Fibroblast of the aortic adventitia (primary cell): ENCODE measurements around the gene SCAMP3. TPM values are rescaled to one million over a fixed set of nuclear protein-coding genes. Genes with fewer than 3 reads are reported as not detected.
A peak's percentile ranks its signal among the peaks of the same experiment; 100 is the strongest.
"Not testable (repeated sequence)": the region's sequence is repeated elsewhere in the genome, so short reads cannot be mapped to it uniquely, and the experiment has no call there.

Experiments used
- DNase-seq: peaks from one replicate; pipeline ENCODE4 v3.0.0-alpha.2; 2010; ENCODE audit warnings: low read depth
- H3K4me3 ChIP-seq: 2 replicates; pipeline ENCODE4 v1.5.1; 2011; ENCODE audit warnings: low read depth, mild to moderate bottlenecking, control low read depth, low read length, moderate library complexity
- total RNA-seq: library from RNA; depleted of rRNA; stranded (reverse); fragments of >200 nt; gene quantifications from 2 replicates; pipeline ENCODE4 v1.2.3, GENCODE V29; 2012; ENCODE audit warnings: low replicate concordance
- TF ChIP-seq, protein P1 (sequence below): IDR thresholded peaks from 2 replicates; pipeline ENCODE4 v1.5.1; 2011; ENCODE audit warnings: mild to moderate bottlenecking, low read length, control low read depth, inconsistent platforms; ENCODE audit not compliant: insufficient read depth

Gene SCAMP3
- total RNA-seq, 1 donor: 47.6 TPM

DNA sequence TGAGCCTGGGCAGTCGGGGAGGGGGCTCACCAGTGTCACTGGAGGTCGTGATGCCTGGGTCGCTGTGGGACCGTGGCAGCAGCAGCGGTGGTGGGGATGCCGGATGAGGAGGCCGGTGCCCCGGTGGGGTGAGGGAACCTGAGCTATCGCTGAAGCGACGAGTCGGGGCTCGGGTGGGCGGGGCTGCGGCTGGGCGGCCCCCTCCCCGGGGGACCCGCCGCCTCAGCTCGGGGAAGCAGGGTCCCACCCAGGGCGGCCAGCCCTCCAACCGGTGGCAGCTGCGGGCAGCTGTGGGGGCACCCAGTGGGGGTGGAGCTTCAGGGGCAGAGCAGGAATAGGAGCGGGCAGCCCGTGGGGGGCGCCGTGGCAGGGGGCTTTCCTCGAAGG is 11.9 kb downstream of the SCAMP3 start:
- H3K4me3 ChIP-seq: no peak overlapping the region
- no peak for DNase-seq
- TF ChIP-seq, protein P1, sequence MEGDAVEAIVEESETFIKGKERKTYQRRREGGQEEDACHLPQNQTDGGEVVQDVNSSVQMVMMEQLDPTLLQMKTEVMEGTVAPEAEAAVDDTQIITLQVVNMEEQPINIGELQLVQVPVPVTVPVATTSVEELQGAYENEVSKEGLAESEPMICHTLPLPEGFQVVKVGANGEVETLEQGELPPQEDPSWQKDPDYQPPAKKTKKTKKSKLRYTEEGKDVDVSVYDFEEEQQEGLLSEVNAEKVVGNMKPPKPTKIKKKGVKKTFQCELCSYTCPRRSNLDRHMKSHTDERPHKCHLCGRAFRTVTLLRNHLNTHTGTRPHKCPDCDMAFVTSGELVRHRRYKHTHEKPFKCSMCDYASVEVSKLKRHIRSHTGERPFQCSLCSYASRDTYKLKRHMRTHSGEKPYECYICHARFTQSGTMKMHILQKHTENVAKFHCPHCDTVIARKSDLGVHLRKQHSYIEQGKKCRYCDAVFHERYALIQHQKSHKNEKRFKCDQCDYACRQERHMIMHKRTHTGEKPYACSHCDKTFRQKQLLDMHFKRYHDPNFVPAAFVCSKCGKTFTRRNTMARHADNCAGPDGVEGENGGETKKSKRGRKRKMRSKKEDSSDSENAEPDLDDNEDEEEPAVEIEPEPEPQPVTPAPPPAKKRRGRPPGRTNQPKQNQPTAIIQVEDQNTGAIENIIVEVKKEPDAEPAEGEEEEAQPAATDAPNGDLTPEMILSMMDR: no peak

DNA sequence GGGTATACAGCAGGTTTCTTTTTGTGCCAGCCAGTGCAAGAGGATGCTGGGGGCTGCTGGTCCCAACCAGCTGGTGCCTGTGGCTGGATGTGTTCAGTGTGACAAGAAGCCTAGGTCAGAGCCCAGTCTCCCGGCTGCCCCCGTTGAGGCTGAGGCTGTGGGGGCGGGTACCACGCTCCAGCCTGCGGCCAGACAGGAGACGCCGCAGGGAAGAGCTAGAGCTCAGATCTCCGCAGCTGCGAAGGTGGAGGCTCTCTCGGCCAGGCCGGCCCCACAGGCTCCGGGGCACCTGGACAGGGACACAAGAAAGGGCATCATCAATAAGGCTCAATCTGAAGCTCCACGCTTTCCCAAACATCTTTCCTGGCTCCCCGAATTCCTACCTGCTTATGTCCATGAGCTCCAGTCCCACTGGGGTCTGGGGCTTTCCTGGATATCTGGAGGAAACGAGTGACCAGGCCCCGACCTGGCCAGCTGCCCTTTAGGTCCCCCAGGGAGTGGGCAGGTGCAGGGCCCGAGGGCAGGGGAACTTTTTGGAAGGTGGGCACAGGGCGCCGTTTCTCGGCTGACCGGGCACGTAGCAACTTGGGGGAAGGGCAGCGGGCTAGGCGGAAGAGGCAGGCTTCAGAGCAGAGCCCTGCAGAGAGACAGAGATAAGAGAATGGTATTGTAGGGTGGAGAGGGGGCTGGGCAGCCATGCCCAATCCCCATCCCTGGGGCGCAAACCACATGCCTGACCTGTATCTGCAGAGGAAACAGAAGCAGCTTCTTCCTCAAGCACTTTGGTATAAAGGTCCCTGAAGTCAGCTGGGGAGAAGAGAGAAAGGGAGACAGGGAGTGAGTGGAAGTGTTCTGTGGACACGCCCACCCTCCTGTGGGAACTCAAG is 14.2 kb downstream of the SCAMP3 start:
- TF ChIP-seq, protein P1: no peak
- DNase-seq: no peak
- H3K4me3 ChIP-seq: no peak overlapping the region

DNA sequence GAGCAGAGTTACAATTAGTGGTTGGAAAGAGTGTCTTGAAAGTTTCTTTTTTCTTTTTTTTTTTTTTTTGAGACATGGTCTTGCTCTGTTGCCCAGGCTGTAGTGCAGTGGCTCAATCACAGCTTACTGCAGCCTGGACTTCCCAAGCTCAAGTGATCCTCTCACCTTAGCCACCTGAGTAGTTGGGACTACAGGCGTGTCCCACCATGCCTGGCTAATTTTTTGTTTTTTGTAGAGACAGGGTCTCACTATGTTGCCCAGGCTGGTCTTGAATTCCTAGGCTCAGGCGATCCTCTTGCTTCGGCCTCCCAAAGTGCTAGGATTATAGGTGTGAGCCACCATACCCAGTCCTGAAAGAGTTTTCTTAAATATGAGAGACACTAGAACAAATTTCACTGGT is 15.4 kb downstream of the SCAMP3 start:
- not testable (repeated sequence) for H3K4me3 ChIP-seq, DNase-seq

DNA sequence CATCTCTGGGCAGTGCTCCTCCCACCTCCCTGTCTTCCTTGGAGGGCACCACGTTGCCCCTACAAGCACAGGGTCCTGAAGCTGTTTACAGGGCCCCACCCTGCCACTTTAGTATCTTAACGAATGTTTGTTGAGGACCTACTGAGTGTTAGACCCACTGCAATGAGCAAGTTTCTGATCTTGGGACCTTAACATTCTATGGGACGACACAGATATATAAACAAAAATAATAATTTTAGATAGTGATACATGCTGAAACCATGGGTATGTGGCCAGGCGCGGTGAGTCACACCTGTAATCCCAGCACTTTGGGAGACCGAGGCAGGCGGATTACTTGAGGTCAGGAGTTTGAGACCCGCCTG is 17.0 kb downstream of the SCAMP3 start:
- H3K4me3 ChIP-seq: peak overlapping the region; percentile 77
- TF ChIP-seq, protein P1: no peak

DNA sequence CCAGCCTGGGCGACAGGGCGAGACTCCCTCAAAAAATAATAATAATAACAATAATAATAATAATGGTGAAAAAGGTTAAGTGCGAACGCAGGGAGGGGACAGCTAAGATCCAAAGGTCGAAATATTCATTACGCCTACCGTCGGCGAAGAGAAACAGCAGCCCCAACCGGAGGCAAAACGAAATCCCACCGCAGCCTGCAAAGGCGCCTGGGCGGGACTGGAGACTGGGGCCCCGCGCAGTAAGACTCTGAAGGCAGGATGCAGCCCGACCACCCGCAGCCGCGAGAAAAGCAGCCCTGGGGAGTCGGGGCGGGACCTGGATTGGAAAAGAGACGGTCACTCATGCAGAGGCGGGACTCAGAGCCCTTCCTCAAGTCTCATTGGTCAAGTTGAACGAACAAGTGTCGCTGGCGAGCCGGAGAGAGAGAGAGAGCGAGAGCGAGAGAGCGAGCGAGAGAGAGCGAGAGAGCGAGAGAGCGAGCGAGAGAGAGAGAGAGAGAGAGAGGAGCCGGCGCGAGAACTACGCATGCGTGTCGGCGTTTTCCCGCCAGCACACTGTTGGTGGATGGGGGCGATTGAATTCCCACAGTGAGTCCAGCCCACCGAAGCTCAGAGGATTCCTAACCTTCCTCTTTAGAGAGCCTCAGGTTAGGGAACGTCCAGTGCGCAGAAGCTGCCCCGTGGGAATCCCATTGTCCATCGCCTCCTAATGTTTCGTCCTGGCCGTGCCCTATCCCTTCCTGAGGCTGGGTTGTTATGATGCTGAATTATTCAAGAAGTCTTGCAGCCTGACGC is 17.6 kb downstream of the SCAMP3 start:
- DNase-seq: peak; percentile 99
- TF ChIP-seq, protein P1: peak; percentile 40
- peak overlapping the region; percentile 77 for H3K4me3 ChIP-seq

More for the DNA sequence above, 17.0 kb downstream of the SCAMP3 start:
- no peak for DNase-seq

DNA sequence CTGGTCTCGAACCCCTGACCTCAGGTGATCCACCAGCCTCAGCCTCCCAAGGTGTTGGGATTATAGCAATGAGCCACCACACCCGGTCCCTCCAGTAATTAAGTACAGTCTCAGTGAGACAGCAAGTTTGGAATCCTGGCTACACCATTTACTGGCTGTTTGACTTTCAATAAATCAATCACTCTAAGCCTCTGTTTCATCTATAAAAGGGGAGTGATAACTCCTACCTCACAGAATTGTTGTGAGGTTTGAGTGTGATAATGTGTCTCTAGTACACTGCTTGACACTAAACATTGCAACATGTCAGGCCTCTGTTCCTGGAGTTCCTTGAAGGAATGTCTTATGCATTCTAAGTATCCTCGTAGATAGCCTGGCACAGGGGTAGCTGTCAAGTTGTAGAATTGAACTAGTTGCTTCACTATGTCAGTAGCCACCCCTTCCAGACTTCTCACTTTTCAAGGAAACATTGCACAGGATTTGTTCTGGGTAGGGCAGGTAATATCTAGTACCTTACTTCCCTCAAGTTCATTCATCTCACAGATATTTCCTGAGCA is 19.3 kb downstream of the SCAMP3 start:
- TF ChIP-seq, protein P1: no peak
- DNase-seq: peak; percentile 19

DNA sequence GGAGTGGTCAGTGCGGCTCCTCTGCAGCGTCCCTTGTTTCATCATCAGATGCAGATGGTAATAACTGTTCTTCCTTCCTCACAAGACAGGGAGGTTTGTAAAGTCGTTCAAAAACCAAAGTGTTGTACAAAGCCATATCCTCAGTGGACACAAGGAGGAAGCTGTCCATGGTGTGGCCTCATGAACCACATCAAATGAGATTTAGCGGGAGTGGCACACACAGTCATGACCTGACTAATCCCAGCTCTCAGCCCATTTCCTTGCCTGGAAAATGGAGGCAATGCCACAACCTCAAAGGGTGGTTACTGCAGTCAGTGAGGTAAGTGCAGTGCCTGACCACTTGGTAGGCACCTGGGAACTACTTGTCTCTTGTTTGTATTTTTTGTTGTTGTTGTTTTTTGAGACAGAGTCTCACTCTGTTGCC is 20.3 kb downstream of the SCAMP3 start:
- TF ChIP-seq, protein P1: no peak
- no peak overlapping the region for H3K4me3 ChIP-seq
- DNase-seq: no peak

More for the DNA sequence above, 19.3 kb downstream of the SCAMP3 start:
- peak overlapping the region; percentile 77 for H3K4me3 ChIP-seq
